Smooth muscle cell (in vitro differentiated cells): ENCODE measurements around the gene PEX16. TPM values are rescaled to one million over a fixed set of nuclear protein-coding genes. Genes with fewer than 3 reads are reported as not detected.

Experiments
- DNase-seq: peaks from one replicate; lab custom pipeline; 2025; ENCODE audit not compliant: unreplicated experiment; lab: John Stamatoyannopoulos, UW
- H2AFZ ChIP-seq: fragments of 200-600 bp; sonication (generic); 2 replicates; pipeline ENCODE4 v1.6.0; 2016; ENCODE audit warnings: antibody characterized with exemption, low read depth, mild to moderate bottlenecking
- H3F3A ChIP-seq: fragments of 200-600 bp; sonication (generic); 2 replicates; pipeline ENCODE4 v1.6.0; 2017; ENCODE audit warnings: antibody characterized with exemption, low read depth
- H3K27ac ChIP-seq: fragments of 200-600 bp; sonication (generic); 2 replicates; pipeline ENCODE4 v1.5.1; 2016; ENCODE audit warnings: low read depth, mild to moderate bottlenecking
- H3K27me3 ChIP-seq: fragments of 200-600 bp; sonication (generic); 2 replicates; pipeline ENCODE4 v1.6.1; 2016; ENCODE audit warnings: low read depth, mild to moderate bottlenecking
- H3K36me3 ChIP-seq: fragments of 200-600 bp; sonication (generic); 2 replicates; pipeline ENCODE4 v1.5.1; 2016; ENCODE audit warnings: low read depth
- H3K4me1 ChIP-seq: fragments of 200-600 bp; sonication (generic); 2 replicates; pipeline ENCODE4 v1.5.1; 2016; ENCODE audit warnings: low read depth
- H3K4me2 ChIP-seq: fragments of 200-600 bp; sonication (generic); 2 replicates; pipeline ENCODE4 v1.6.0; 2016; ENCODE audit warnings: mild to moderate bottlenecking
- H3K4me3 ChIP-seq: fragments of 200-600 bp; sonication (generic); 2 replicates; pipeline ENCODE4 v1.5.1; 2016; ENCODE audit warnings: mild to moderate bottlenecking
- H3K79me2 ChIP-seq: fragments of 200-600 bp; sonication (generic); 2 replicates; pipeline ENCODE4 v1.6.0; 2016; ENCODE audit warnings: low read depth, mild to moderate bottlenecking
- H3K9ac ChIP-seq: fragments of 200-600 bp; sonication (generic); 2 replicates; pipeline ENCODE4 v1.6.0; 2016; ENCODE audit warnings: low read depth
- H3K9me3 ChIP-seq: fragments of 200-600 bp; sonication (generic); replicated peaks from 2 replicates; pipeline ENCODE4 v1.5.1; 2016; ENCODE audit warnings: low read depth
- H4K20me1 ChIP-seq: fragments of 200-600 bp; sonication (generic); 2 replicates; pipeline ENCODE4 v1.6.0; 2016; ENCODE audit warnings: low read depth
- WGBS: methylation state at CpG from one replicate; pipeline ENCODE4 v1.1.7; 2016; ENCODE audit warnings: low lambda C conversion rate; 5-methylcytosine and 5-hydroxymethylcytosine counted together
- polyA plus RNA-seq: library from polyadenylated mRNA; unstranded; fragments of >200 nt; fragmentation: Nextera tagmentation; extraction: Ambion mirVana; gene quantifications from 2 replicates; pipeline ENCODE4 v1.2.1, GENCODE V29; 2016
- total RNA-seq: library from RNA; depleted of rRNA; stranded (reverse); fragments of >200 nt; gene quantifications from 2 replicates; pipeline ENCODE4 v1.2.3, GENCODE V29; 2014
- TF ChIP-seq, protein P1 (sequence below): fragments of 200-600 bp; sonication (generic); IDR thresholded peaks from 2 replicates; pipeline ENCODE4 v1.5.1; 2017; ENCODE audit warnings: borderline replicate concordance, mild to moderate bottlenecking, antibody characterized with exemption; ENCODE audit not compliant: insufficient read depth, poor library complexity, severe bottlenecking

The PEX16 gene
- total and polyA plus RNA-seq, 2 experiments from 2014 or later = 10.5 to 30.2 TPM

DNA sequence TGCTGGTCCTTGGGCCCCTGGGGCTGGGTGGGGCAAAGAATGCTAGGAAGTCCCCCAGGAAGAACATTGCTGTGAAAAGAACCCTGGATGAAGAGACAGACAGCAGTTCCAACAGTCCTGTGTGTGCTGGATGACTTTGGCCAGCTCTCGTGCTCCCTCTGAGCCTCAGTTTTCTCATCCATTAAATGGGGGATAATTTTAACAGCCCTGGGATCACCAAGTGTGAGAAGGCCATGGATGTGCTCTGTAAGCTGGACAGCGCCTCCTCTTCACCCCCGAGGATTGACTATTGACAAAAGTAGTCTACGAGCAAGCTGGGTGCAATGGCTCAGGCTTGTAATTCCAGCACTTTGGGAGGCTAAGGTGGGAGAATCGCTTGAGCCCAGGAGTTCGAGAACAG is 7.2 kb upstream of the PEX16 start:
- TF ChIP-seq, protein P1, sequence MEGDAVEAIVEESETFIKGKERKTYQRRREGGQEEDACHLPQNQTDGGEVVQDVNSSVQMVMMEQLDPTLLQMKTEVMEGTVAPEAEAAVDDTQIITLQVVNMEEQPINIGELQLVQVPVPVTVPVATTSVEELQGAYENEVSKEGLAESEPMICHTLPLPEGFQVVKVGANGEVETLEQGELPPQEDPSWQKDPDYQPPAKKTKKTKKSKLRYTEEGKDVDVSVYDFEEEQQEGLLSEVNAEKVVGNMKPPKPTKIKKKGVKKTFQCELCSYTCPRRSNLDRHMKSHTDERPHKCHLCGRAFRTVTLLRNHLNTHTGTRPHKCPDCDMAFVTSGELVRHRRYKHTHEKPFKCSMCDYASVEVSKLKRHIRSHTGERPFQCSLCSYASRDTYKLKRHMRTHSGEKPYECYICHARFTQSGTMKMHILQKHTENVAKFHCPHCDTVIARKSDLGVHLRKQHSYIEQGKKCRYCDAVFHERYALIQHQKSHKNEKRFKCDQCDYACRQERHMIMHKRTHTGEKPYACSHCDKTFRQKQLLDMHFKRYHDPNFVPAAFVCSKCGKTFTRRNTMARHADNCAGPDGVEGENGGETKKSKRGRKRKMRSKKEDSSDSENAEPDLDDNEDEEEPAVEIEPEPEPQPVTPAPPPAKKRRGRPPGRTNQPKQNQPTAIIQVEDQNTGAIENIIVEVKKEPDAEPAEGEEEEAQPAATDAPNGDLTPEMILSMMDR = no peak
- no peaks in the 10 kb centered on the region for H3K79me2 ChIP-seq
- H3K27ac ChIP-seq = no peak overlapping the region
- no peak overlapping the region for H3K4me3 ChIP-seq
- H3K9me3 ChIP-seq = no peaks in the 10 kb centered on the region
- H3K4me1 ChIP-seq = peaks cover 18% of the 10 kb centered on the region
- H3K36me3 ChIP-seq = no peaks in the 10 kb centered on the region
- no peak for DNase-seq
- 90% methylated on average over 6 of the region's 6 CpGs for WGBS
- peaks cover 47% of the 10 kb centered on the region for H3K27me3 ChIP-seq
- no peak overlapping the region for H3K9ac ChIP-seq
- no peak overlapping the region for H3K4me2 ChIP-seq
- H2AFZ ChIP-seq = no peak overlapping the region
- H4K20me1 ChIP-seq = no peaks in the 10 kb centered on the region
- no peaks in the 10 kb centered on the region for H3F3A ChIP-seq

DNA sequence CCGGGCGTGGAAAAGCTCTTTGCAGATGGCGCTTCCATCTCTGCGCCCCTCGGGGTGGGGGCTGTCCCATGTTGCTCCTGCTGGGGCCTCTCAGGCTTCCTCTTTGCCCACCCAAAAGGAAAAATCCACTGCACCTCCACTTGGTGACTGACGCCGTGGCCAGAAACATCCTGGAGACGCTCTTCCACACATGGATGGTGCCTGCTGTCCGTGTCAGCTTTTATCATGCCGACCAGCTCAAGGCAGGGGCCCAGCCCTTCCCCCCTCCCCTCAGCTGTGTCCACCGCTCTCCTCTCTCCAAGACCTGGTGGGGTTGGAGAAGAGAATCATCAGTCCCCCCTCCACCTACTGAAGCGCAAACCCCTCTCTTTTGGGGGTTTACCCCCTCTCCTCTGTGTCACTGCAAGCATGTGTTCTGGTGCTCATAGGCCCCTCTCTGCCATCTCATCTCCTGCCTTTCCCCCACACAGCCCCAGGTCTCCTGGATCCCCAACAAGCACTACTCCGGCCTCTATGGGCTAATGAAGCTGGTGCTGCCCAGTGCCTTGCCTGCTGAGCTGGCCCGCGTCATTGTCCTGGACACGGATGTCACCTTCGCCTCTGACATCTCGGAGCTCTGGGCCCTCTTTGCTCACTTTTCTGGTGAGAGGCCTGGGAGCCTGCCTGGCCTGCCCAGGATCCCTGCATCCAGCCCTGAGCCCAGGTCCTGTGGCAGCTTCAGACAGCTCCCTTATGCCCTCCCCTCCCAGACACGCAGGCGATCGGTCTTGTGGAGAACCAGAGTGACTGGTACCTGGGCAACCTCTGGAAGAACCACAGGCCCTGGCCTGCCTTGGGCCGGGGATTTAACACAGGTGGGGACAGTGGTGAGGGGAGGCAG is 6.6 kb upstream of the PEX16 start:
- DNase-seq = no peak
- H3K27ac ChIP-seq = no peak overlapping the region
- no peak overlapping the region for H2AFZ ChIP-seq
- H3K9ac ChIP-seq = no peak overlapping the region
- H4K20me1 ChIP-seq = no peaks in the 10 kb centered on the region
- no peak overlapping the region for H3K4me3 ChIP-seq
- TF ChIP-seq, protein P1 = no peak
- H3K4me2 ChIP-seq = no peak overlapping the region
- H3F3A ChIP-seq = no peaks in the 10 kb centered on the region
- H3K27me3 ChIP-seq = peaks cover 47% of the 10 kb centered on the region
- no peaks in the 10 kb centered on the region for H3K79me2 ChIP-seq
- peaks cover 21% of the 10 kb centered on the region for H3K4me1 ChIP-seq
- H3K9me3 ChIP-seq = no peaks in the 10 kb centered on the region
- H3K36me3 ChIP-seq = no peaks in the 10 kb centered on the region
- 87% methylated on average over 22 of the region's 22 CpGs for WGBS

DNA sequence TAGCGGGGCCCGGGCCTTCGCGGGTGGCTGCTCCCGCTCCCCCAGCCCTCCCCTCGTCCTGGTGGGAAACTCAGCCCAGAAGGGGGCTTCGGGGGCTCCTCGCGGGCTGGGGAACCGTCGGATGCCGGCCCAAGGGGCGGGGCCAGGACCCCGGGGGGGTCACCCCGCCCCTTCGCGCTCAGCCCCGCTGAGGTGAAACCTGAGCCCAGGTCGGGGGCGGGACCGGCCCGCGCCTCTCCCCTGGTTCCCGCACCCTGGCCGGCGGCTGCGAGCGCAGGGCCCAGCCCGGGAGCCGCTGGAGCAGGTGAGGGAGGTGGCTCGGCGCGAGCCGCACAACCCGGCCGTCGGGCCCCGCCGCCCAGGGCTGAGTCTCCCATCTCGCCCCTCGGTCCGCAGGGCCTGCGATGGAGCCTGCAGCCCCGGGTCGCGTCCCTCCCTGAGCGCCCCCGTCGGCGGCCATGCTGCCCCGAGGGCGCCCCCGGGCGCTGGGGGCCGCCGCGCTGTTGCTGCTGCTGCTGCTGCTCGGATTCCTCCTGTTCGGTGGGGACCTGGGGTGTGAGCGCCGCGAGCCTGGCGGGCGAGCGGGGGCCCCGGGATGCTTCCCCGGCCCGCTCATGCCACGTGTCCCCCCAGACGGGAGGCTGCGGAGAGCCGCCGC is 4.9 kb upstream of the PEX16 start, which contains the start of gene LARGE2:
TSS of gene LARGE2 (plus strand) at position 232 of the 658 bp plus-strand sequence. CDS start at position 459, 227 bp downstream.
- Histone ChIP-seq H3K36me3 (no peaks in the 10 kb centered on the region), H3K27ac (no peak within 1 kb of the TSS), H3K27me3 (peaks cover 47% of the 10 kb centered on the region), H3F3A (no peaks in the 10 kb centered on the region), H3K9ac (no peak within 1 kb of the TSS), H3K4me3 (peak within 1 kb of the TSS; percentile 44), H4K20me1 (no peaks in the 10 kb centered on the region), H2AFZ (no peak within 1 kb of the TSS), H3K79me2 (no peaks in the 10 kb centered on the region), H3K9me3 (no peaks in the 10 kb centered on the region), H3K4me2 (peak within 1 kb of the TSS; percentile 80), H3K4me1 (peaks cover 26% of the 10 kb centered on the region)
- TF ChIP-seq, protein P1 = no peak
- WGBS = 2% methylated on average over 48 of the region's 73 CpGs
- no peak for DNase-seq
